Liver (tissue), 3 donors: Measurements from ENCODE around the gene TTC12.

ENCODE experiments used
- CTCF ChIP-seq: fragments of 150-350 bp; IDR thresholded peaks from 2 replicates; pipeline ENCODE4 v1.5.1; 2017; ENCODE audit warnings: improper control_type of control experiment, low read depth, low read length; ENCODE audit not compliant: missing input control
- EGR1 ChIP-seq, 2 donors: IDR thresholded peaks; 2 replicates each; pipeline ENCODE4 v1.6.1; 2016 to 2018; ENCODE audit warnings: antibody characterized with exemption in 2 of 2, low read depth in 2 of 2
- GABPA ChIP-seq, 2 donors: IDR thresholded peaks in 1 of 2; conservative IDR thresholded peaks in 1 of 2; 2 replicates each; pipeline ENCODE4 v1.6.1; 2016; ENCODE audit warnings: antibody characterized with exemption in 2 of 2, mild to moderate bottlenecking in 1 of 2, moderate library complexity in 1 of 2
- NR2F2 ChIP-seq: IDR thresholded peaks from 2 replicates; pipeline ENCODE4 v1.6.1; 2016; ENCODE audit warnings: antibody characterized with exemption
- RAD21 ChIP-seq, 2 donors: IDR thresholded peaks; 2 replicates each; pipeline ENCODE4 v1.6.1; 2016; ENCODE audit warnings: antibody characterized with exemption in 2 of 2, mild to moderate bottlenecking in 2 of 2
- SP1 ChIP-seq: IDR thresholded peaks from 2 replicates; pipeline ENCODE4 v1.6.1; 2018; ENCODE audit warnings: antibody characterized with exemption, mild to moderate bottlenecking
- TAF1 ChIP-seq: conservative IDR thresholded peaks from 2 replicates; pipeline ENCODE4 v1.6.1; 2016; ENCODE audit warnings: antibody characterized with exemption, mild to moderate bottlenecking
- YY1 ChIP-seq: IDR thresholded peaks from 2 replicates; pipeline ENCODE4 v1.6.1; 2016; ENCODE audit warnings: antibody characterized with exemption, mild to moderate bottlenecking
- donor health status: healthy.
- donor health status: healthy.

DNA sequence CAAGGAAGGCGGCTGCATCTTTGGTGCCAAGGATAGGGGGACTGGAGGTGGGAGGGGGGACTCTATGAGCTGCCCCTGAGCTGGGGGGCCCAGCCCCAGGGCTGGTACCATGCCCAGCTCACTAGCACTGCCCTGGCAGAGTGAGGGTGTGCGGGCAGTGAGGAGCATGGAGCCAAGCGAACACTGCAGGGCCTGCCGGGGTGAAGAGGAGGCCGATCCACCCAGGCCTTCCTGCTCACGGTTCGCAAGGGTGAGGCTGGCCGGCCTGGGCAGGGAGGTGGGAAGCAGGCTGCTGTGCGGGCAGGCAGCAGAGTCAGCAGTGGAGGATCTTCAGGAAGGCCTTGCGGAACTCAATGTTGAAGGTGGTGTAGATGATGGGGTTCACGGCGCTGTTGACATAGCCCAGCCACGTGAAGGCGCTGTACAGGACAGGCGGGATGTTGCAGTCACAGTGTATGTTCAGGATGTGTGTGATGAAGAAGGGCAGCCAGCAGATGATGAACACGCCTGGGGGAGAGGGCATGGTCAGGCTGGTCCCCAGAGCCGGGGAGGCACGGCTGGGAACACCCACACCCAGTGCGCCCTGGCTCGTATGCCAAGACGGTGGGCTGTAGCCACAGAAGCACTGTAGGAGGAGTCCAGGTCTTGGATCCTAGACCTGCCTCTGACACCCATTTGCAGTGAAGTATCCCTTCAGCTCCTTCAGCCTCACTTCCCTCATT, 96.2 kb downstream of the TTC12 start:
- TF ChIP-seq CTCF (no peak), EGR1 (IDR thresholded peaks at IDR 0.05; ENCODE audit: low read depth in 2 of 2) (no peak), RAD21 (IDR thresholded peaks at IDR 0.05) (no peak), SP1 (no peak), TAF1 (no peak), NR2F2 (no peak), GABPA (IDR thresholded peaks at IDR 0.05 in 1 of 2, conservative IDR thresholded peaks at IDR 0.05 in 1 of 2) (no peak), YY1 (no peak)
